ENCODE results near the gene ANKRD34A. TPM values are rescaled to one million over a fixed set of nuclear protein-coding genes. Genes with fewer than 3 reads are reported as not detected.
"Not testable (repeated sequence)": the region's sequence is repeated elsewhere in the genome, so short reads cannot be mapped to it uniquely, and the experiment has no call there.

ANKRD34A gene
- total and polyA plus RNA-seq, 2 experiments from 2014 or later: 0.76 to 0.90 TPM

- no peak for TF ChIP-seq CTCF (IDR thresholded peaks at IDR 0.05; ENCODE audit: poor library complexity)
- no peak for TF ChIP-seq EZH2 (IDR thresholded peaks at IDR 0.05; ENCODE audit: borderline replicate concordance)
- no peak for TF ChIP-seq EZH2phosphoT487 (IDR thresholded peaks at IDR 0.05; ENCODE audit: low read depth, severe bottlenecking, unreplicated experiment)
- Histone ChIP-seq H3K36me3 (replicated peaks; ENCODE audit: insufficient read depth, low read depth) (peaks cover 4% of the 10 kb centered on the region), H3K27ac (no peak overlapping the region), H2AFZ (no peak overlapping the region), H3K9me3 (ENCODE audit: low read depth) (no peaks in the 10 kb centered on the region), H3K4me1 (ENCODE audit: insufficient read depth) (peaks cover 25% of the 10 kb centered on the region), H3K4me2 (no peak overlapping the region), H3K27me3 (no peaks in the 10 kb centered on the region), H3K79me2 (peaks cover 20% of the 10 kb centered on the region), H3K4me3 (no peak overlapping the region), H3K9me2 (replicated peaks; ENCODE audit: insufficient read depth) (no peaks in the 10 kb centered on the region), H4K20me1 (ENCODE audit: insufficient read depth, poor library complexity, severe bottlenecking) (no peaks in the 10 kb centered on the region)
- no peak for DNase-seq (ENCODE audit: low spot score)
- WGBS (ENCODE audit: low lambda C conversion rate, missing lambda C conversion rate): 73% methylated on average over 2 of the region's 2 CpGs
Measured at GRCh38 chr1:145922266-145922665, 42.1 kb downstream of the ANKRD34A start.

- Histone ChIP-seq H3K4me1 (ENCODE audit: insufficient read depth) (peaks cover 20% of the 10 kb centered on the region), H3K79me2 (peaks cover 19% of the 10 kb centered on the region), H3K4me2 (peak overlapping the region; percentile 97)
- not testable (repeated sequence) for H4K20me1 ChIP-seq (ENCODE audit: insufficient read depth, poor library complexity, severe bottlenecking); H2AFZ ChIP-seq; H3K36me3 ChIP-seq (replicated peaks; ENCODE audit: insufficient read depth, low read depth); DNase-seq (ENCODE audit: low spot score); H3K9me3 ChIP-seq (ENCODE audit: low read depth); H3K4me3 ChIP-seq; H3K9me2 ChIP-seq (replicated peaks; ENCODE audit: insufficient read depth); H3K27me3 ChIP-seq; H3K27ac ChIP-seq
- 94% methylated on average over 3 of the region's 4 CpGs for WGBS (ENCODE audit: low lambda C conversion rate, missing lambda C conversion rate)
Measured at GRCh38 chr1:145920297-145920696, 44.1 kb downstream of the ANKRD34A start.

- Histone ChIP-seq H4K20me1 (ENCODE audit: insufficient read depth, poor library complexity, severe bottlenecking) (no peaks in the 10 kb centered on the region), H3K9me3 (ENCODE audit: low read depth) (no peaks in the 10 kb centered on the region), H3K27ac (peak overlapping the region; percentile 87), H3K36me3 (replicated peaks; ENCODE audit: insufficient read depth, low read depth) (no peaks in the 10 kb centered on the region), H3K4me3 (peak overlapping the region; percentile 19), H3K4me2 (peak overlapping the region; percentile 97), H3K4me1 (ENCODE audit: insufficient read depth) (peaks cover 20% of the 10 kb centered on the region), H2AFZ (peak overlapping the region; percentile 30), H3K27me3 (no peaks in the 10 kb centered on the region), H3K9me2 (replicated peaks; ENCODE audit: insufficient read depth) (no peaks in the 10 kb centered on the region), H3K79me2 (peaks cover 19% of the 10 kb centered on the region)
- peak; percentile 65 for DNase-seq (ENCODE audit: low spot score)
- TF ChIP-seq EZH2 (IDR thresholded peaks at IDR 0.05; ENCODE audit: borderline replicate concordance) (no peak), CTCF (IDR thresholded peaks at IDR 0.05; ENCODE audit: poor library complexity) (no peak), EZH2phosphoT487 (IDR thresholded peaks at IDR 0.05; ENCODE audit: low read depth, severe bottlenecking, unreplicated experiment) (no peak)
- WGBS (ENCODE audit: low lambda C conversion rate, missing lambda C conversion rate): 8% methylated on average over 31 of the region's 33 CpGs
Measured at GRCh38 chr1:145918992-145919939, 45.1 kb downstream of the ANKRD34A start.
